Measurements from ENCODE around the gene PLA2G4F.

DNA sequence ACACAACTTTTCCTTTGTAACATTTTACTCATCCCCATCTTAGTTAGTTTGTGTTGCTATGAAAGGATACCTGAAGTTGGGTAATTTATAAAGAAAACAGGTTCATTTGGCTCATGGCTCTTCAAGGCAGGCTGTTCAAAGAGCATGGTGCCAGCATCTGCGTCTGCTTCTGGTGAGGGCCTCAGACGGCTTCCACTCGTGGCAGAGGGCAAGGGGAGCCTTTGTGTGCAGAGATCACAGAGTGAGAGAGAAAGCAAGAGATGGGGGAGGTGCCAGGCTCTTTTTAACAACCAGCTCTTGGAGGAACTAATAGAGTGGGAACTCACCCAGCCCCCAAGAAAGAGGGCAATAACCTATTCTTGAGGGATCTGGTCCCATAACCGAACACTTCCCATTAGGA lies 23.1 kb downstream of the PLA2G4F start:
- TF ChIP-seq, protein P1, sequence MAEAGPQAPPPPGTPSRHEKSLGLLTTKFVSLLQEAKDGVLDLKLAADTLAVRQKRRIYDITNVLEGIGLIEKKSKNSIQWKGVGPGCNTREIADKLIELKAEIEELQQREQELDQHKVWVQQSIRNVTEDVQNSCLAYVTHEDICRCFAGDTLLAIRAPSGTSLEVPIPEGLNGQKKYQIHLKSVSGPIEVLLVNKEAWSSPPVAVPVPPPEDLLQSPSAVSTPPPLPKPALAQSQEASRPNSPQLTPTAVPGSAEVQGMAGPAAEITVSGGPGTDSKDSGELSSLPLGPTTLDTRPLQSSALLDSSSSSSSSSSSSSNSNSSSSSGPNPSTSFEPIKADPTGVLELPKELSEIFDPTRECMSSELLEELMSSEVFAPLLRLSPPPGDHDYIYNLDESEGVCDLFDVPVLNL (IDR thresholded peaks at IDR 0.05; ENCODE audit: low read depth, low read length): no peak
- no peak for TF ChIP-seq PAX5 (IDR thresholded peaks at IDR 0.05; ENCODE audit: borderline replicate concordance, low read depth, low read length)
- no peak for TF ChIP-seq SUPT20H (IDR thresholded peaks at IDR 0.05; ENCODE audit: borderline replicate concordance, control insufficient read depth, low read depth, low read length)
- TF ChIP-seq CBX5 (IDR thresholded peaks at IDR 0.05; ENCODE audit: low read depth): no peak
- TF ChIP-seq TCF7 (IDR thresholded peaks at IDR 0.05; ENCODE audit: borderline replicate concordance): no peak
- no peak for TF ChIP-seq BRCA1 (IDR thresholded peaks at IDR 0.05; ENCODE audit: low read depth, low read length)
- no peak for TF ChIP-seq EP300 (IDR thresholded peaks at IDR 0.05; ENCODE audit: borderline replicate concordance in 1 of 2, control insufficient read depth in 1 of 2, low read depth in 2 of 2, low read length in 2 of 2)
- no peak for TF ChIP-seq CEBPB (IDR thresholded peaks at IDR 0.05; ENCODE audit: borderline replicate concordance in 1 of 2, low read depth in 2 of 2, low read length in 2 of 2)

Measured in GM12878 (cell line).